Neural progenitor cell (in vitro differentiated cells): ENCODE results near the gene CTNNBIP1.

Source experiments
- EZH2 ChIP-seq: fragments of 200-600 bp; sonication (generic); IDR thresholded peaks from 2 replicates; pipeline ENCODE4 v1.6.1; 2017; ENCODE audit warnings: antibody characterized with exemption, mild to moderate bottlenecking, moderate library complexity
- EZH2phosphoT487 ChIP-seq: fragments of 200-600 bp; sonication (generic); IDR thresholded peaks from 2 replicates; pipeline ENCODE4 v1.6.1; 2017; ENCODE audit warnings: antibody characterized with exemption
- TF ChIP-seq, protein P1 (sequence below): fragments of 200-600 bp; sonication (generic); IDR thresholded peaks from 2 replicates; pipeline ENCODE4 v1.5.1; 2017; ENCODE audit warnings: antibody characterized with exemption, mild to moderate bottlenecking

DNA sequence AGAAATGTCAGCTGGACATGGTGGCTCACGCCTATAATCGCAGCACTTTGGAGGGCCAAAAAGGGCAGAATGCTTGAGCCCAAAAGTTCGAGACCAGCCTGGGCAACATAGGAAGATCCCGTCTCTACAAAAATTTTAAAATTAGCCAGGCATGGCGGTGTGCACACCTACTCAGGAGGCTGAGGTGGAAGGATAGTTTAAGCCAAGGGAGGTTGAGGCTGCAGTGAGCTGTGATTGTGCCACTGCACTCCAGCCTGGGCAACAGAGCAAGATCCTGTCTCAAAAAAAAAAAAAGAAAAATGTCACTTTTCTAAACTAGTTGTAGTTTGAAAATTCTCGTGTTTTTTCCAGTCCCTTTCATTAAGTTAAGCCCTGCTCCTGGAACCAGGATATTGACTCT is 95.5 kb downstream of the CTNNBIP1 start:
- TF ChIP-seq, protein P1, sequence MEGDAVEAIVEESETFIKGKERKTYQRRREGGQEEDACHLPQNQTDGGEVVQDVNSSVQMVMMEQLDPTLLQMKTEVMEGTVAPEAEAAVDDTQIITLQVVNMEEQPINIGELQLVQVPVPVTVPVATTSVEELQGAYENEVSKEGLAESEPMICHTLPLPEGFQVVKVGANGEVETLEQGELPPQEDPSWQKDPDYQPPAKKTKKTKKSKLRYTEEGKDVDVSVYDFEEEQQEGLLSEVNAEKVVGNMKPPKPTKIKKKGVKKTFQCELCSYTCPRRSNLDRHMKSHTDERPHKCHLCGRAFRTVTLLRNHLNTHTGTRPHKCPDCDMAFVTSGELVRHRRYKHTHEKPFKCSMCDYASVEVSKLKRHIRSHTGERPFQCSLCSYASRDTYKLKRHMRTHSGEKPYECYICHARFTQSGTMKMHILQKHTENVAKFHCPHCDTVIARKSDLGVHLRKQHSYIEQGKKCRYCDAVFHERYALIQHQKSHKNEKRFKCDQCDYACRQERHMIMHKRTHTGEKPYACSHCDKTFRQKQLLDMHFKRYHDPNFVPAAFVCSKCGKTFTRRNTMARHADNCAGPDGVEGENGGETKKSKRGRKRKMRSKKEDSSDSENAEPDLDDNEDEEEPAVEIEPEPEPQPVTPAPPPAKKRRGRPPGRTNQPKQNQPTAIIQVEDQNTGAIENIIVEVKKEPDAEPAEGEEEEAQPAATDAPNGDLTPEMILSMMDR: no peak
- TF ChIP-seq EZH2 (no peak), EZH2phosphoT487 (no peak)
